ENCODE results near the gene MLKL.
"Not testable (repeated sequence)": the region's sequence is repeated elsewhere in the genome, so short reads cannot be mapped to it uniquely, and the experiment has no call there.

DNA sequence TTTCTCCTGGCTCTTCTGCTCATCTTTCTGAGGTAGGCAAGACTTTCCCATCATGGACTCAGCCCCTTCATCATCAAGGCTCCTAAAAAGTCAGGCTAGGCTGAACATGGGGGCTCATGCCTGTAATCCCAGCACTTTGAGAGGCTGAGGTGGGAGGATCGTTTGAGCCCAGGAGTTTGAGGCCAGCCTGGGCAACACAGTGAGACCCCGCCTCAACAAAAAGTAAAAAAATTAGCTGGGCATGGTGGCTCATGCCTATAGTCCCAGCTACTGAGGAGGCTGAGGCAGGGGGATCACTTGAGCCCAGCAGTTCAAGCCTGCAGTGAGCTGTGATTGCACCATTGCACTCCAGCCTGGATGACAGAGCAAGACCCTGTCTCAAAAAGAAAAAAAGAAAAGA is 21.5 kb upstream of the MLKL start:
- TF ChIP-seq, protein P1, sequence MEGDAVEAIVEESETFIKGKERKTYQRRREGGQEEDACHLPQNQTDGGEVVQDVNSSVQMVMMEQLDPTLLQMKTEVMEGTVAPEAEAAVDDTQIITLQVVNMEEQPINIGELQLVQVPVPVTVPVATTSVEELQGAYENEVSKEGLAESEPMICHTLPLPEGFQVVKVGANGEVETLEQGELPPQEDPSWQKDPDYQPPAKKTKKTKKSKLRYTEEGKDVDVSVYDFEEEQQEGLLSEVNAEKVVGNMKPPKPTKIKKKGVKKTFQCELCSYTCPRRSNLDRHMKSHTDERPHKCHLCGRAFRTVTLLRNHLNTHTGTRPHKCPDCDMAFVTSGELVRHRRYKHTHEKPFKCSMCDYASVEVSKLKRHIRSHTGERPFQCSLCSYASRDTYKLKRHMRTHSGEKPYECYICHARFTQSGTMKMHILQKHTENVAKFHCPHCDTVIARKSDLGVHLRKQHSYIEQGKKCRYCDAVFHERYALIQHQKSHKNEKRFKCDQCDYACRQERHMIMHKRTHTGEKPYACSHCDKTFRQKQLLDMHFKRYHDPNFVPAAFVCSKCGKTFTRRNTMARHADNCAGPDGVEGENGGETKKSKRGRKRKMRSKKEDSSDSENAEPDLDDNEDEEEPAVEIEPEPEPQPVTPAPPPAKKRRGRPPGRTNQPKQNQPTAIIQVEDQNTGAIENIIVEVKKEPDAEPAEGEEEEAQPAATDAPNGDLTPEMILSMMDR (IDR thresholded peaks at IDR 0.05; ENCODE audit: borderline replicate concordance, extremely low read depth, low read length, poor library complexity, severe bottlenecking): not testable (repeated sequence)
- not testable (repeated sequence) for TF ChIP-seq EZH2 (IDR thresholded peaks at IDR 0.05; ENCODE audit: borderline replicate concordance, low read depth, low read length, severe bottlenecking)
